HL-60/S4 treated with phorbol 12-myristate 13-acetate at 8.2 ng/mL for 4 days and 3 days (cell line): ENCODE measurements around the gene NAPG.
"Not testable (repeated sequence)": the region's sequence is repeated elsewhere in the genome, so short reads cannot be mapped to it uniquely, and the experiment has no call there.

Source experiments
- in situ Hi-C: fragments of 300-500 bp; cut with MboI; formaldehyde crosslinking; loops from 2 replicates; pipeline ENCODE4 v1.15.0; 2022; ENCODE audit warnings: low sequenced_read_pairs

Gene NAPG

GRCh38 chr18:10574412-10574811 is 48.6 kb downstream of the NAPG start:
- in situ Hi-C loops = loop anchor here (25.0 kb wide), 1 partner anchor 138 kb away; no protein-coding TSS in a partner anchor

DNA sequence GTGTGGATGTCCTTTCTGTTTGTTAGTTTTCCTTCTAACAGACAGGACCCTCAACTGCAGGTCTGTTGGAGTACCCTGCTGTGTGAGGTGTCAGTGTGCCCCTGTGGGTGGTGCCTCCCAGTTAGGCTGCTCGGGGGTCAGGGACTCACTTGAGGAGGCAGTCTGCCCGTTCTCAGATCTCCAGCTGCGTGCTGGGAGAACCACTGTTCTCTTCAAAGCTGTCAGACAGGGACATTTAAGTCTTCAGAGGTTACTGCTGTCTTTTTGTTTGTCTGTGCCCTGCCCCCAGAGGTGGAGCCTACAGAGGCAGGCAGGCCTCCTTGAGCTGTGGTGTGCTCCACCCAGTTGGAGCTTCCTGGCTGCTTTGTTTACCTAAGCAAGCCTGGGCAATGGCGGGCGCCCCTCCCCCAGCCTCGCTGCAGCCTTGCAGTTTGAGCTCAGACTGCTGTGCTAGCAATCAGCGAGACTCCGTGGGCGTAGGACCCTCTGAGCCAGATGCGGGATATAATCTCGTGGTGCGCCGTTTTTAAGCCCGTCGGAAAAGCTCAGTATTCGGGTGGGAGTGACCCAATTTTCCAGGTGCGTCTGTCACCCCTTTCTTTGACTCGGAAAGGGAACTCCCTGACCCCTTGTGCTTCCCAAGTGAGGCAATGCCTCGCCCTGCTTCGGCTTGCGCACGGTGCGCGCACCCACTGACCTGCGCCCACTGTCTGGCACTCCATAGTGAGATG is 52.2 kb downstream of the NAPG start:
- in situ Hi-C loops = not testable (repeated sequence)

GRCh38 chr18:10578573-10578899 is 52.7 kb downstream of the NAPG start:
- in situ Hi-C loops = not testable (repeated sequence)

GRCh38 chr18:10579079-10579867 is 53.4 kb downstream of the NAPG start:
- in situ Hi-C loops = no loop called here

GRCh38 chr18:10580215-10580614 is 54.4 kb downstream of the NAPG start:
- in situ Hi-C loops = no loop called here

GRCh38 chr18:10585260-10585659 is 59.4 kb downstream of the NAPG start:
- in situ Hi-C loops = no loop called here

GRCh38 chr18:10588975-10589374 is 63.1 kb downstream of the NAPG start:
- in situ Hi-C loops = no loop called here

GRCh38 chr18:10590412-10590811 is 64.6 kb downstream of the NAPG start:
- in situ Hi-C loops = no loop called here

GRCh38 chr18:10591896-10592295 is 66.1 kb downstream of the NAPG start:
- in situ Hi-C loops = no loop called here

DNA sequence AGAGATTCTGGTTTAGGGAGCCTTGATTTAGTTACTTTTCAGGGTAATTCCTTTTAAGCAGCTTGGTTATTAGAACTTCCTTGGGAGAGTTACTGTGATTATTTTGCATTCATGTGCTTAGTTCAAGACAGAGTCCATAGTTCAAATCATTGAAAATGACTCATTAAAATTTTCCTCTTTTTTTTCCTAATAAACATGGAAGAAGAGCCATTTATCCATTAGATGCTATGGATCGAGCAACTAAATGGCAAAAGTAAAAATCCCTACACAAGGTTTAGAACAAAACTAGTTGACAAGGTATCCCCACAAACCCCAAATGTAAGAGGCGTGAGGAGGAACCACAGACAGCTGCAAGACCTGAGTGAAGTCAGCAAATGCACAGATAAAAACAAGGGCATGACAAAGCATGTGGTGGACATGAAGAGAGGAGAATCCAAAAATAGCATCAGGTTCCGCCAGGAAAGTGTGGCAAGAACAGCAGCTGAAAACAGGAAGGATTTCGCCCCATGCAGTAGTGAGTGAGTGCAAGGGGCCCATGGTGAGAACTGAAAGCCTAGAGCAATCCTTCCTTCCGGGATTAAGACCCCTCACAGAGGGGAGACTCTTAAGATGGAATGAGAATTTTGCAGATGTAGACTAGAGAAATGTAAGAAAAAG is 67.7 kb downstream of the NAPG start:
- in situ Hi-C loops = not testable (repeated sequence)

- in situ Hi-C loops = not testable (repeated sequence)
Measured at GRCh38 chr18:10595917-10596316, 70.1 kb downstream of the NAPG start.

GRCh38 chr18:10597695-10598094 is 71.9 kb downstream of the NAPG start:
- in situ Hi-C loops = not testable (repeated sequence)

DNA sequence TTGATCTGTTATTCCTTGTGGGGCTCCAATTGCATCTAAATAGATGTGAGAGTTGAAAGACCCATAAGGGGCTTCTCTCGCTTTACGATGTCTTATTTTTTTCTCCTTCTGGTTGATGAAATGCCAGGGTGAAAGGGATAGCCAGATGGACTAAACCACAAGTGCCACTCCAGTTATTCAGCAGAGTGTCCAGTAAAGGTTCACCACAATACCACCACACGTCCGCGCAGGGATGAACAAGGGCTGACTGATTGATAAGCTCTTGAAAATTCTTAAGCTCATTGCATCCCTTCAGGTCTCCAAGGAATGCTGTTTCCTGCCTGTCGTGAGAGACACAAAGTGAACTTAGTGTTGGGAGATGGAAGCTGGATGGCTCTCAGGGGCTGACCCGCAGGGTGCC is 74.9 kb downstream of the NAPG start:
- in situ Hi-C loops = not testable (repeated sequence)
